K562 (cell line): Measurements from ENCODE around the gene SRCAP. TPM values are rescaled to one million over a fixed set of nuclear protein-coding genes. Genes with fewer than 3 reads are reported as not detected.

Source experiments
- ATF3 ChIP-seq, 2 experiments: fragments of 450-650 bp in 1 of 2; sonication (generic) in 1 of 2; formaldehyde crosslinking in 1 of 2; IDR thresholded peaks in 1 of 2; conservative IDR thresholded peaks in 1 of 2; 2 replicates each; pipeline versions ENCODE4 v1.6.1 to v1.8.1; 2016 to 2023; ENCODE audit warnings: mild to moderate bottlenecking in 2 of 2, moderate library complexity in 2 of 2, inconsistent platforms in 1 of 2, missing genetic modification reagents in 1 of 2
- CEBPB ChIP-seq: fragments of 450-650 bp; IDR thresholded peaks from 2 replicates; pipeline ENCODE4 v1.6.1; 2016; ENCODE audit warnings: missing genetic modification characterization, missing compliant biosample characterization
- GTF2E2 ChIP-seq: fragments of 200-800 bp; sonication (Bioruptor generic); IDR thresholded peaks from 2 replicates; pipeline ENCODE4 v1.6.1; 2016; ENCODE audit warnings: missing genetic modification characterization, missing compliant biosample characterization
- MTF1 ChIP-seq: fragments of 250-450 bp; sonication (Bioruptor Pico); IDR thresholded peaks from 2 replicates; pipeline ENCODE4 v1.9.0; 2021; ENCODE audit warnings: moderate library complexity, mild to moderate bottlenecking, inconsistent platforms, borderline replicate concordance
- NR0B1 ChIP-seq: fragments of 450-650 bp; IDR thresholded peaks from one replicate; pipeline ENCODE4 v1.6.1; 2018; ENCODE audit warnings: mild to moderate bottlenecking, moderate library complexity; ENCODE audit not compliant: partially characterized antibody
- NR4A1 ChIP-seq, 2 experiments: fragments of 250-450 bp in 1 of 2; fragments of 450-650 bp in 1 of 2; sonication (Bioruptor Pico) in 1 of 2; IDR thresholded peaks; 2 replicates each; pipeline versions ENCODE4 v1.4.0 to v1.6.1; 2016 to 2020; ENCODE audit warnings: mild to moderate bottlenecking in 2 of 2, missing compliant biosample characterization in 1 of 2, missing genetic modification characterization in 1 of 2, moderate library complexity in 1 of 2
- REST ChIP-seq, 2 experiments: fragments of 450-650 bp; formaldehyde crosslinking in 1 of 2; IDR thresholded peaks; 2 replicates each; pipeline versions ENCODE4 v1.4.0 to v1.6.1; 2014 to 2020; ENCODE audit warnings: mild to moderate bottlenecking in 2 of 2, borderline replicate concordance in 1 of 2, low read depth in 1 of 2
- RFX1 ChIP-seq: fragments of 450-650 bp; IDR thresholded peaks from 2 replicates; pipeline ENCODE4 v1.6.1; 2016; ENCODE audit warnings: mild to moderate bottlenecking, moderate library complexity
- XRCC3 ChIP-seq: fragments of 450-650 bp; IDR thresholded peaks from 2 replicates; pipeline ENCODE4 v1.6.1; 2017; ENCODE audit warnings: mild to moderate bottlenecking, moderate library complexity
- ZFP91 ChIP-seq: sonication (generic); formaldehyde crosslinking; IDR thresholded peaks from 2 replicates; pipeline ENCODE4 v1.8.0; 2022; ENCODE audit warnings: mild to moderate bottlenecking, missing genetic modification reagents
- ZNF354B ChIP-seq: fragments of 250-450 bp; sonication (Bioruptor Pico); IDR thresholded peaks from 2 replicates; pipeline ENCODE4 v1.4.0; 2020
- polyA plus RNA-seq, 8 experiments: library from polyadenylated mRNA; depleted of rRNA in 4 of 8; stranded (reverse) in 5 of 8; unstranded in 3 of 8; fragments of >200 nt; fragmentation: Nextera tagmentation in 2 of 8; fragmentation: Illumina TruSeq in 1 of 8; extraction: Ambion mirVana in 2 of 8; extraction: Trizol in 1 of 8; gene quantifications; 2 replicates each; pipeline versions ENCODE4 v1.2.1 to v1.2.3, GENCODE V29; 2011 to 2014; ENCODE audit warnings: inconsistent platforms in 1 of 8, missing spikeins in 1 of 8
- total RNA-seq, 7 experiments: library from RNA; depleted of rRNA in 6 of 7; stranded (reverse); fragments of >200 nt in 6 of 7; fragmentation: Illumina TruSeq in 2 of 7; extraction: Trizol in 2 of 7; gene quantifications; 2 replicates each; pipeline versions ENCODE4 v1.2.1 to v1.2.3, GENCODE V29; 2011 to 2021; ENCODE audit warnings: low replicate concordance in 1 of 7

The SRCAP gene
- total and polyA plus RNA-seq, 9 of the 15 experiments (the other 6 are each of a cell fraction or from before 2014, with no cell fraction given): 0.21 to 62.6 (median 5.8) TPM

- TF ChIP-seq ZNF354B (CRISPR knock-in tag): no peak
- TF ChIP-seq GTF2E2 (tag): no peak
- no peak for TF ChIP-seq CEBPB (tag)
- no peak for TF ChIP-seq REST (IDR thresholded peaks at IDR 0.05; ENCODE audit: borderline replicate concordance)
- no peak for TF ChIP-seq REST (CRISPR knock-in tag; IDR thresholded peaks at IDR 0.05; ENCODE audit: low read depth)
- TF ChIP-seq MTF1 (CRISPR knock-in tag): no peak
- no peak for TF ChIP-seq RFX1
- TF ChIP-seq XRCC3: no peak
- no peak for TF ChIP-seq NR4A1 (CRISPR knock-in tag; IDR thresholded peaks at IDR 0.05)
- TF ChIP-seq NR4A1 (tag; IDR thresholded peaks at IDR 0.05): no peak
- no peak for TF ChIP-seq ZFP91
- TF ChIP-seq NR0B1: no peak
- TF ChIP-seq ATF3 (IDR thresholded peaks at IDR 0.05): no peak
- no peak for TF ChIP-seq ATF3 (CRISPR knock-in tag; conservative IDR thresholded peaks at IDR 0.05)
These were observed 49.1 kb upstream of the SRCAP start (continued) for GRCh38 chr16:30649725-30650368.
